ENCODE measurements around the gene RUNX2.

The RUNX2 gene

GRCh38 chr6:45351667-45352066 is 23.5 kb downstream of the RUNX2 start:
- DNase-seq, result no peak

GRCh38 chr6:45353654-45354053 is 25.5 kb downstream of the RUNX2 start:
- DNase-seq, result no peak

GRCh38 chr6:45364466-45364865 is 36.3 kb downstream of the RUNX2 start:
- DNase-seq, result no peak

- DNase-seq, result no peak
Measured at GRCh38 chr6:45365036-45365435, 36.9 kb downstream of the RUNX2 start.

- DNase-seq, result no peak
Measured at GRCh38 chr6:45366534-45366933, 38.4 kb downstream of the RUNX2 start.

- DNase-seq, result no peak
Measured at GRCh38 chr6:45367999-45368398, 39.9 kb downstream of the RUNX2 start.

- DNase-seq, result no peak
Measured at GRCh38 chr6:45369870-45370269, 41.7 kb downstream of the RUNX2 start.

- DNase-seq, result no peak
Measured at GRCh38 chr6:45371924-45372573, 43.9 kb downstream of the RUNX2 start.

- DNase-seq, result no peak
Measured at GRCh38 chr6:45375449-45375848, 47.3 kb downstream of the RUNX2 start.

- DNase-seq, result no peak
Measured at GRCh38 chr6:45376310-45377042, 48.3 kb downstream of the RUNX2 start.

GRCh38 chr6:45377043-45377553 is 49.0 kb downstream of the RUNX2 start:
- no peak for DNase-seq

- DNase-seq, result peak; percentile 93 to 94
Measured at GRCh38 chr6:45377554-45378333, 49.6 kb downstream of the RUNX2 start, which contains the start of gene SUPT3H. Gene SUPT3H (minus strand): TSS chr6:45377934.

GRCh38 chr6:45378334-45378926 is 50.3 kb downstream of the RUNX2 start:
- DNase-seq, result peak; percentile 72 to 83

- no peak for DNase-seq
Measured at GRCh38 chr6:45382391-45382790, 54.3 kb downstream of the RUNX2 start.

- no peak for DNase-seq
Measured at GRCh38 chr6:45386501-45386900, 58.4 kb downstream of the RUNX2 start.

GRCh38 chr6:45387236-45387635 is 59.1 kb downstream of the RUNX2 start:
- DNase-seq, result no peak

- DNase-seq, result no peak
Measured at GRCh38 chr6:45388328-45388727, 60.2 kb downstream of the RUNX2 start.

- no peak for DNase-seq
Measured at GRCh38 chr6:45394586-45395095, 66.5 kb downstream of the RUNX2 start.

- DNase-seq, result no peak
Measured at GRCh38 chr6:45398075-45398813, 70.1 kb downstream of the RUNX2 start.

- no peak for DNase-seq
Measured at GRCh38 chr6:45400021-45400420, 71.9 kb downstream of the RUNX2 start.

GRCh38 chr6:45411959-45412358 is 83.8 kb downstream of the RUNX2 start:
- DNase-seq, result no peak

- no peak for DNase-seq
Measured at GRCh38 chr6:45415315-45415714, 87.2 kb downstream of the RUNX2 start.

All from SHP77 (cell line).